Natural killer cell (primary cell): ENCODE measurements around the gene ASTN2. TPM values are rescaled to one million over a fixed set of nuclear protein-coding genes. Genes with fewer than 3 reads are reported as not detected.
"Not testable (repeated sequence)": the region's sequence is repeated elsewhere in the genome, so short reads cannot be mapped to it uniquely, and the experiment has no call there.

Source experiments
- ATAC-seq, 3 donors: fragments of 150-1000 bp in 2 of 3; fragments of 200-7000 bp in 1 of 3; cut with Tn5 transposase; 1 replicate in 1 of 3; 2 replicates in 2 of 3; pipeline ENCODE4 v1.10.0; 2021; ENCODE audit warnings: mild to moderate bottlenecking in 2 of 3, moderate library complexity in 2 of 3
- DNase-seq, 2 donors: peaks; one replicate each; pipeline versions ENCODE4 v3.0.0 to v3.0.0-alpha.2; 2013 to 2021; ENCODE audit warnings: mixed read lengths in 1 of 2
- H3K27ac ChIP-seq: one replicate; pipeline ENCODE4 v1.5.1; 2013; ENCODE audit warnings: mild to moderate bottlenecking, low read length
- H3K27me3 ChIP-seq: one replicate; pipeline ENCODE4 v1.6.1; 2013; ENCODE audit warnings: low read length; ENCODE audit not compliant: control insufficient read depth, insufficient read depth
- H3K36me3 ChIP-seq: one replicate; pipeline ENCODE4 v1.6.1; 2013; ENCODE audit warnings: low read length; ENCODE audit not compliant: control insufficient read depth, insufficient read depth
- H3K4me1 ChIP-seq: one replicate; pipeline ENCODE4 v1.6.1; 2013; ENCODE audit warnings: low read length; ENCODE audit not compliant: control insufficient read depth, insufficient read depth
- H3K4me3 ChIP-seq: one replicate; pipeline ENCODE4 v1.5.1; 2013; ENCODE audit warnings: low read length
- H3K9me3 ChIP-seq: one replicate; pipeline ENCODE4 v1.6.1; 2013; ENCODE audit warnings: low read length; ENCODE audit not compliant: control insufficient read depth, insufficient read depth
- H3K27ac Mint-ChIP-seq, 2 donors: one replicate each; pipeline ENCODE4 v1.8.0; 2022; ENCODE audit warnings: mild to moderate bottlenecking in 2 of 2, mixed read lengths in 2 of 2, moderate library complexity in 1 of 2
- H3K27me3 Mint-ChIP-seq, 2 donors: one replicate each; pipeline ENCODE4 v1.8.0; 2022; ENCODE audit warnings: low read depth in 2 of 2, mixed read lengths in 2 of 2
- H3K36me3 Mint-ChIP-seq: one replicate; pipeline ENCODE4 v1.8.0; 2022; ENCODE audit warnings: mixed read lengths
- H3K4me1 Mint-ChIP-seq, 2 donors: one replicate each; pipeline ENCODE4 v1.8.0; 2022; ENCODE audit warnings: mixed read lengths in 2 of 2
- H3K4me3 Mint-ChIP-seq: one replicate; pipeline ENCODE4 v1.8.0; 2022; ENCODE audit warnings: mild to moderate bottlenecking, moderate library complexity, mixed read lengths
- H3K9me3 Mint-ChIP-seq, 2 donors: one replicate each; pipeline ENCODE4 v1.8.0; 2022; ENCODE audit warnings: mixed read lengths in 2 of 2
- WGBS: methylation state at CpG from one replicate; pipeline ENCODE4 v1.1.7; 2013; ENCODE audit warnings: missing lambda C conversion rate; ENCODE audit not compliant: insufficient coverage; 5-methylcytosine and 5-hydroxymethylcytosine counted together
- intact Hi-C: fragments of 100-400 bp; cut with micrococcal nuclease; formaldehyde crosslinking; loops from one replicate; pipeline ENCODE4 v1.14.2; 2022
- total RNA-seq, 4 donors: library from RNA; stranded (reverse); fragments of 120-200 nt in 1 of 4; gene quantifications; one replicate each; pipeline versions ENCODE4 v1.2.3 to v1.2.4, GENCODE V29; 2013 to 2022
- TF ChIP-seq, protein P1 (sequence below): fragments of 200-600 bp; IDR thresholded peaks from one replicate; pipeline ENCODE4 v1.8.0; 2022; ENCODE audit warnings: antibody characterized with exemption

Gene ASTN2
- total RNA-seq, 3 donors from 2014 or later (not counting 1 experiment from before 2014, with no cell fraction given), result 3.0 to 3.5 (median 3.2) TPM

DNA sequence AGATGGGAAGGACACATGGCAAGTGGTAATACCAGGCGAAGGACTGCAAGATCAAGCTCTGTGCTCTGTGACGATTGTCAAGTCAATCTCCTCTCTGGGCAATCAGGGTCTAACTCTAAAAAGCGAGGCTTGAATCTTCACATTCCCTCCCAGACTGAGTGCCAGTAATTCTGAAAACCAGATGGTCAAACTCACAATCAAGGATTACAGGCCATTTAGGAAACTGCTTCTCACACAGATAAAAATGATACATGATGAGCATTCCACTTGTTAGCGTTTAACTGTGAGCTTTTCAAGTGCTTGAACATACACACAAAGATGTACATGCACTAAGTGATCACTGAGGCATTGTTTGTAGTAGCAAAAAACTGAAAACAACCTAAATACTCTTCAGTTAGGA lies 517.7 kb downstream of the ASTN2 start:
- DNase-seq (no peak), ATAC-seq (no peak)
- H3K4me3 Mint-ChIP-seq, result no peak overlapping the region
- H3K36me3 Mint-ChIP-seq, result no peaks in the 10 kb centered on the region
- WGBS, result 76% methylated on average over 4 of the region's 4 CpGs
- Histone ChIP-seq H3K9me3 (no peaks in the 10 kb centered on the region), H3K36me3 (no peaks in the 10 kb centered on the region), H3K27ac (no peak overlapping the region), H3K4me3 (no peak overlapping the region), H3K4me1 (no peaks in the 10 kb centered on the region), H3K27me3 (no peaks in the 10 kb centered on the region)
- no peak overlapping the region for H3K27ac Mint-ChIP-seq
- H3K9me3 Mint-ChIP-seq, result peaks cover 13 to 14% of the 10 kb centered on the region in 2 donors
- no peaks in the 10 kb centered on the region for H3K4me1 Mint-ChIP-seq
- TF ChIP-seq, protein P1, sequence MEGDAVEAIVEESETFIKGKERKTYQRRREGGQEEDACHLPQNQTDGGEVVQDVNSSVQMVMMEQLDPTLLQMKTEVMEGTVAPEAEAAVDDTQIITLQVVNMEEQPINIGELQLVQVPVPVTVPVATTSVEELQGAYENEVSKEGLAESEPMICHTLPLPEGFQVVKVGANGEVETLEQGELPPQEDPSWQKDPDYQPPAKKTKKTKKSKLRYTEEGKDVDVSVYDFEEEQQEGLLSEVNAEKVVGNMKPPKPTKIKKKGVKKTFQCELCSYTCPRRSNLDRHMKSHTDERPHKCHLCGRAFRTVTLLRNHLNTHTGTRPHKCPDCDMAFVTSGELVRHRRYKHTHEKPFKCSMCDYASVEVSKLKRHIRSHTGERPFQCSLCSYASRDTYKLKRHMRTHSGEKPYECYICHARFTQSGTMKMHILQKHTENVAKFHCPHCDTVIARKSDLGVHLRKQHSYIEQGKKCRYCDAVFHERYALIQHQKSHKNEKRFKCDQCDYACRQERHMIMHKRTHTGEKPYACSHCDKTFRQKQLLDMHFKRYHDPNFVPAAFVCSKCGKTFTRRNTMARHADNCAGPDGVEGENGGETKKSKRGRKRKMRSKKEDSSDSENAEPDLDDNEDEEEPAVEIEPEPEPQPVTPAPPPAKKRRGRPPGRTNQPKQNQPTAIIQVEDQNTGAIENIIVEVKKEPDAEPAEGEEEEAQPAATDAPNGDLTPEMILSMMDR, result no peak
- peaks cover 0 to 8% of the 10 kb centered on the region in 2 donors for H3K27me3 Mint-ChIP-seq
- intact Hi-C loops, result no loop called here

DNA sequence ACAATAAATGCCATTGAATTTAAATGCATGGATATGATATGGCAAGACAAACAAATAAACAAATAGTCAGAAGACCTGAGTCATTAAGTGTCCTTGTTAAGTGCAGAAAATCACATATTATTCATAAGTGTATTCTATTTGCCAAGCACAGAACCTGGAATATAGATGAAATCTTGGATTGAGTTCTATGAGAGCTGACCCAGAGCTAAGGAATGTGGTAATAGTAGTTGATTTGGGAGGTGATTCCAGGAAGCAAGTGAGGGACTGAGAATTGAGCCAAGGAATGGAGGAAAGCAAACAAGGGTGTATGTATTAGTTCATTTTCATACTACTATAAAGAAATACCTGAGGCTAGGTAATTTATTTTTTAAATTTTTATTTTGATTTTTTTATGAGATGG lies 518.9 kb downstream of the ASTN2 start:
- TF ChIP-seq, protein P1, result no peak
- no peak for ATAC-seq
- Mint-ChIP-seq H3K36me3 (no peaks in the 10 kb centered on the region), H3K27ac (no peak overlapping the region), H3K9me3 (peaks cover 13 to 14% of the 10 kb centered on the region in 2 donors), H3K27me3 (peaks cover 0 to 8% of the 10 kb centered on the region in 2 donors), H3K4me1 (no peaks in the 10 kb centered on the region), H3K4me3 (no peak overlapping the region)
- intact Hi-C loops, result no loop called here
- no peak overlapping the region for H3K27ac ChIP-seq
- no peaks in the 10 kb centered on the region for H3K36me3 ChIP-seq
- no peaks in the 10 kb centered on the region for H3K4me1 ChIP-seq
- H3K9me3 ChIP-seq, result no peaks in the 10 kb centered on the region
- no peak for DNase-seq
- H3K27me3 ChIP-seq, result no peaks in the 10 kb centered on the region
- no peak overlapping the region for H3K4me3 ChIP-seq

DNA sequence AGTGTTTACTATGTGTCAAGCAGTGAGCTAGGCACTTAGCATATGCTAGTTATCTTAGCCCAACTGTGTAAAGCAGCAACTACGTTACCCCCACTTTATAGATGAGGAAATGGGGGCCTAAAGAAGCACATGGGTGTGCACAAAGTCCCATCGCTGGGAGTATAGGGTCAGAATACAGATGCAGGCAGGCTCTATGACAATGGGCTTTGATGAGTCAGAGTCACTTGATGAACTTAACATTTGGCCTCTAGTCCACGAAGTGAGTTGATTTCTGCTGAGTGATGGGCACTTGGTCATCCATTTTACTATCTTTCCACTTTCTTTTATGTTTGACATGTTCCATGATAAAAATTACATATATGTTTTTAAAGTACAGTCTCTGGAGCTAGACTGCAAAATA lies 523.4 kb downstream of the ASTN2 start:
- intact Hi-C loops, result no loop called here
- no peaks in the 10 kb centered on the region for H3K36me3 Mint-ChIP-seq
- peaks cover 0 to 9% of the 10 kb centered on the region in 2 donors for H3K27me3 Mint-ChIP-seq
- no peaks in the 10 kb centered on the region for H3K36me3 ChIP-seq
- H3K9me3 ChIP-seq, result no peaks in the 10 kb centered on the region
- TF ChIP-seq, protein P1, result no peak
- H3K9me3 Mint-ChIP-seq, result peaks cover 8 to 9% of the 10 kb centered on the region in 2 donors
- H3K27me3 ChIP-seq, result no peaks in the 10 kb centered on the region
- ATAC-seq (no peak), DNase-seq (no peak)
- H3K4me3 ChIP-seq, result no peak overlapping the region
- 72% methylated on average over 3 of the region's 3 CpGs for WGBS
- H3K27ac Mint-ChIP-seq, result no peak overlapping the region
- H3K27ac ChIP-seq, result no peak overlapping the region
- no peak overlapping the region for H3K4me3 Mint-ChIP-seq
- H3K4me1 ChIP-seq, result no peaks in the 10 kb centered on the region
- no peaks in the 10 kb centered on the region for H3K4me1 Mint-ChIP-seq

DNA sequence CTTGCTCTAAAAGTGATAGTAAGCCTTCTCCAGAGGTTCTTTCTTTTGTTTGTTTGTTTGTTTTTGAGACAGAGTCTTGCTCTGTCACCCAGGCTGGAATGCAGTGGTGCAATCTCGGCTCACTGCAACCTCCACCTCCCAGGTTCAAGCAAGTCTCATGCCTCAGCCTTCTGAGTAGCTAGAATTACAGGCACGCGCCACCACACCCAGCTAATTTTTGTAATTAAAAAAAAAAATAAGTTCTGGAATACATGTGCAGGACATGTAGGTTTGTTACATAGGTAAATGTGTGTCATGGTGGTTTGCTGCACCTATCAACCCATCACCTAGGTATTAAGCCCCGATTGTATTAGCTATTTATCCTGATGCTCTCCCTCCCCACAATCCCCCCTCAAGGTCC lies 526.4 kb downstream of the ASTN2 start:
- H3K9me3 Mint-ChIP-seq, H3K27ac Mint-ChIP-seq, H3K27me3 Mint-ChIP-seq, H3K4me1 ChIP-seq, H3K9me3 ChIP-seq, H3K4me3 Mint-ChIP-seq, H3K4me1 Mint-ChIP-seq, intact Hi-C loops, DNase-seq, H3K4me3 ChIP-seq, H3K36me3 ChIP-seq, ATAC-seq, H3K27ac ChIP-seq, H3K36me3 Mint-ChIP-seq, H3K27me3 ChIP-seq: not testable (repeated sequence)
- WGBS, result 94% methylated on average over 2 of the region's 4 CpGs
